CD4-positive, alpha-beta T cell treated with Interleukin-17A for 4 hours (primary cell): ENCODE results near the gene OR11H7.
A peak's percentile ranks its signal among the peaks of the same experiment; 100 is the strongest.
"Not testable (repeated sequence)": the region's sequence is repeated elsewhere in the genome, so short reads cannot be mapped to it uniquely, and the experiment has no call there.

ENCODE experiments used
- DNase-seq: peaks from one replicate; pipeline ENCODE4 v3.0.0-alpha.2; 2020; ENCODE audit warnings: mixed read lengths

The OR11H7 gene

DNA sequence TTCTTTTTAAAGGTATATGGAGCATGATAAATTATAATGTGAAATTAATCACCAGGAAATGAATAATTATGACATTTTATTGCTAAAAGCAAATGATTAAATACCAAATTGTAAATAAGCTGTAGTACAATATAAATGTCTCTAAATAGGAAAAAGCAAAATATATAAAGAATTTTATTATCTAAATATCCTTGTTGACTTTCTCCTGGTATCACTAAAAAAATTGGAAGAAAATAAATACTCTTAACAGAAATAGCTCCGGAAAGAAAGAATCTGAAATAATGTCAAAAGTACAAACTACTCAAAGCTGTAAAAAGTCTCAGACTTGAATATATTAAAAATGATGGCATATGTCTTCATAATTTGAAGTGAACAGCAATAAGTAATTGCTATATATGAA is at the start of gene OR11H7:
TSS of gene OR11H7 (plus strand) at position 301 of the 400 bp plus-strand sequence.
- DNase-seq, result no peak

- no peak for DNase-seq
Measured at GRCh38 chr14:20179218-20179617, 49.6 kb upstream of the OR11H7 start.

GRCh38 chr14:20179880-20180279 is 48.9 kb upstream of the OR11H7 start:
- no peak for DNase-seq

GRCh38 chr14:20180486-20180885 is 48.3 kb upstream of the OR11H7 start:
- DNase-seq, result no peak

DNA sequence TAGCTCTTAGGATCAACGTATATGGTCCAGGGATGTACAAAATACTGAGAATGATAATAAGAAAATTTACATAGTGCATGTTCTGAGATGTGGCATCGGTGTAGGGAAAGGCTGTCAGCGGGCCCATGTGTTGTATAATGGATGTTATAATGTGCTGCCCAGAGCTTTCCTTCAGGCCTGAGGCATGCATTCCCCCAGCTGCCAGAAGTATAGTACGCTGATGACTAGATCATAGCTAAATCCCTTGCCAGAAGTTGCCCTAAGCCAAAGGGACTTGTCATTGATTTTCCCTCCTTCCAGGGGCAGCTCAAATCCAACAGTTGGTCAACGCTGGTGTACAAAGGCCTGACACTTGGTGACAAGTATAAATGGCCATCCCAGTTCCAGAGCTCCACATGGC is 44.6 kb upstream of the OR11H7 start:
- no peak for DNase-seq

DNA sequence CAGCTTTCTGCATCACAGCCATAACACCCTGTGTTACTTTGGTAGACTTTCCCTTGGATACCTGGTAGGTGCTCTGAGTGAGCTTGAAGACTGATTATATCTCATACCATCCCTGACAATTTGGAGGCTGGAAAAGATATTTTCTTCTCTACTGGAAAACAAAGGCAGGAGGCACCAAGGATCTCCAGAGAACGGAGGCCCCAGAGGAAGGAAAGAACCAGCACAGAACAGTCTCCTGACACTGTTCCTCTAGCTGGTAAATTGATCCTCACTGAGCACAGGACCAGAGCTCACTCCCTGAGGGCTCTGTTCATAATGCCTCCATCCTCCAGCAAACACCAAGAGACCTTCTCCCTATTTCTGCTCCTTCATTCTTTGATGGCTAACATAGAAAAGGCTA is 38.2 kb upstream of the OR11H7 start, which contains the start of gene OR11G2:
TSS of gene OR11G2 (plus strand) at position 301 of the 400 bp plus-strand sequence. CDS start 6,542 bp downstream, outside the sequence.
- no peak for DNase-seq

GRCh38 chr14:20191396-20191795 is 37.4 kb upstream of the OR11H7 start:
- DNase-seq, result no peak

- DNase-seq, result no peak
Measured at GRCh38 chr14:20194101-20194500, 34.7 kb upstream of the OR11H7 start.

GRCh38 chr14:20195170-20195569 is 33.6 kb upstream of the OR11H7 start:
- not testable (repeated sequence) for DNase-seq

DNA sequence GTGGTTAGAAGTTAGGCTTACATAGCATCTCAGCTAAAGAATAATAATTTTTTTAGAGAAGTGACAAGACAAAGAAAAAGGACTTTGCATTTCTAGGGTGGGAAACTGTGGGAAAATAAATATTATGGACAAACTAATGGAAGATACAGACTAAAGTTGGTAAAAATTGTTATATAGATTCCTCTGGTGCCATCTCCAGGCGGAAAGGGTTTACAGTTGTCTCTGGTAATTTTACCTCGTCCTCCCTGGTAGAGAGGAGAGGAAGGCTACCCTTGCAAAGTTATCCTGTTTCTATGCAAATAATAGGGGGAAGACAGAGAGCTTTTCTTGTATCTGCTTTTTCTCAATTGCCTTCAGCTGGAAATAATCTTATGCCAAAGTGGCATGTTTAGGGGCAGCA is 32.9 kb upstream of the OR11H7 start:
- no peak for DNase-seq

- no peak for DNase-seq
Measured at GRCh38 chr14:20197459-20197858, 31.3 kb upstream of the OR11H7 start.

GRCh38 chr14:20198991-20199390 is 29.8 kb upstream of the OR11H7 start:
- DNase-seq, result no peak

DNA sequence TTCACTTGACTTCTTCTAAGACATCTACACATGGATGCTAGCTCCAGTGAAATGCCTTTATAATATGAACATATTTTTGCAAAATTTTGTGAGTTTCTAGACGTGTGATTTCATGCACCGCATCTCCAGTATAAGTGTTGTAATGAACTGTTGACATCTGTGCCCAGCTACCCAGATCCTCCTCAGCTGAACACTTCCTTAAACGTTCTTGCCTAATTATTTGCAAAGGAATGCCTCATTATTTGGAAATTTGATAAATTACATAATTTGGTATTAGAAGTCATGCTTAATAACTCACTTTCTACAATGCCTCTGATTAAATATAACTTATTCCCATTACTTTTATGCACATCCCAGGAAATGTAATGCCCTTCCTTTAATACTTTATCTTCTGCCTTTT is 24.1 kb upstream of the OR11H7 start:
- no peak for DNase-seq

DNA sequence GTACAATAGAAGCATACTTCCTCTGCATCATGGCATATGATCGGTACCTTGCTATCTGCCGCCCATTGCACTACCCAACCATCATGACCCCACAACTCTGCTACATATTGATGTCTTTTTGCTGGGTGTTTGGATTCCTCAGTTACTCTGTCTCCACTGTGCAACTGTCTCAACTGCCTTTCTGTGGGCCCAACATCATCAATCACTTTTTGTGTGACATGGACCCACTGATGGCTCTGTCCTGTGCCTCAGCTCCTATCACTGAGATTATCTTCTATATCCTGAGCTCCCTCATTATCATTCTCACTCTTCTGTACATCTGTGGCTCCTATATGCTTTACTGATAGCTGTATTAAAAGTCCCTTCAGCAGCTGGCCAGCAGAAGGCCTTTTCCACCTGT is 19.2 kb upstream of the OR11H7 start:
- no peak for DNase-seq

- DNase-seq, result not testable (repeated sequence)
Measured at GRCh38 chr14:20212406-20212805, 16.4 kb upstream of the OR11H7 start.

GRCh38 chr14:20215196-20215595 is 13.6 kb upstream of the OR11H7 start:
- no peak for DNase-seq

- DNase-seq, result no peak
Measured at GRCh38 chr14:20219033-20219432, 9.7 kb upstream of the OR11H7 start.

- no peak for DNase-seq
Measured at GRCh38 chr14:20223410-20223809, 5.4 kb upstream of the OR11H7 start, which contains the start of gene OR11H6. Gene OR11H6, plus strand, starts transcription at chr14:20223710. Its CDS starts 0 bp downstream, at chr14:20223710.

DNA sequence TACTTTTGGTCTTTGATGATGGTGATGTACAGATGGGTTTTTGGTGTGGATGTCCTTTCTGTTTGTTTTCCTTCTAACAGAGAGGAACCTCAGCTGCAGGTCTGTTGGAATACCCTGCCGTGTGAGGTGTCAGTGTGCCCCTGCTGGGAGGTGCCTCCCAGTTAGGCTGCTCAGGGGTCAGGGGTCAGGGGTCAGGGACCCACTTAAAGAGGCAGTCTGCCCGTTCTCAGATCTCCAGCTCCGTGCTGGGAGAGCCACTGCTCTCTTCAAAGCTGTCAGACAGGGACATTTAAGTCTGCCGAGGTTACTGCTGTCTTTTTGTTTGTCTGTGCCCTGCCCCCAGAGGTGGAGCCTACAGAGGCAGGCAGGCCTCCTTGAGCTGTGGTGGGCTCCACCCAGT is 6.6 kb downstream of the OR11H7 start:
- not testable (repeated sequence) for DNase-seq

GRCh38 chr14:20247646-20248246 is 19.0 kb downstream of the OR11H7 start:
- no peak for DNase-seq

DNA sequence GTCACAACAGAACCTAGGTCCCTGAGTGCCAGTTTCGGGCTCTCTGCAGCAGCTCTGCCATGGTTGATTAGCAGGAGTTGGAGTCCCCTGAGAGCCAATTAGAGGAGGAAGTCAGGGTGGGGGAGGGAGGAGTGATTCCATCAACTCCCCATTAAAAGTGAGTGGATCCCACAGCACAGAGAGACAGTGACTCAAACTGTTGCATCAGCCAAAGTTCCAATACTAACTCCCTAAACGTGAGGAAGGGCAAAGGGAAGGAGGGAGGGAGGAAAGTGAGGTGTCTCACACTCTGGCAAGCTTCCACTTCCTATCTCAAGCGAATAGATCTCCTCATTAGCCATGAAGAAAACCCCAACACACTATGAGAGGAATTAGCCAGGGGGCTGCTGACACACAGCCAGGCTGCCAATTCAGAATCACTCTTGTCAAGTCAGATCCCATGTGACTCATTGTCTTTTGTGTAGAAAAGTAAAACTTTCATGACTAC is 33.9 kb downstream of the OR11H7 start:
- no peak for DNase-seq

GRCh38 chr14:20264361-20264760 is 35.6 kb downstream of the OR11H7 start:
- DNase-seq, result not testable (repeated sequence)

DNA sequence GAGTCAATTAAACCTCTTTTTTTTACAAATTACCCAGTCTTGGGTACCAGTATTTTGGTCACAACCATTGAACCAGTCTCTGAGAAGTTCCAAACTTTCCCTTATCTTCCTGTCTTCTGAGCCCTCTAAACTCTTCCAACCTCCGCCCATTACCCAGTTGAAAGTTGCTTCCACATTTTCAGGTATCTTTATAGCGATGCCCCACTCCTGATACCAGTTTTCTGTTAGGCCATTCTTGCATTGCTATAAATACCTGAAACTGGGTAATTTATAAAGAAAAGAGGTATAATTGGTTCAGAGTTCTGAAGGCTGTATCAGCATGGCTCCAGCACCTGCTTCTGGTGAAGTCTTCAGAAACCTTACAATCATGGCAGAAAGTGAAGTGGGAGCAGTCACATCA is 45.3 kb downstream of the OR11H7 start:
- DNase-seq, result no peak

DNA sequence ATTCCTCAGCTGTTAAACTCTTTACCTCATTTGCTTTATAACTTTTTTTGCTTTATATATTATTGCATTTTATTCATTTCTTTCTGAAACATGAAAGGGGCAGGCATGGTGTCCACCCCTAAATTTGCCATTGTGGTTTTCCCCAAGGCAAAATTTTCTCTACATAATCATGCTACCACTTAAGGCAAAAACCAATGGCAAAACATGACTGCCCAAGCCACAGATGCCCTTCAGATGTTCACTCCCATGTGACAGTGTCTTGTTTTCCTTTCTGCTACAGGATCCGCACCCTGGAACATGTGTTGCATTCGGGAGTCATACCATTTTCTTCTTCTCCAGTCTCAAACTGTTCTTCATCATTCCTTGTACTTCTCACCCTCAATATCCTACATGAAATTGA is 48.6 kb downstream of the OR11H7 start:
- DNase-seq, result no peak

GRCh38 chr14:20278414-20278813 is 49.6 kb downstream of the OR11H7 start:
- peak; percentile 46 for DNase-seq
